NCI-H128 (cell line): Measurements from ENCODE around the gene HS1BP3.

Experiments used
- DNase-seq: peaks from one replicate; lab custom pipeline; 2025; ENCODE audit not compliant: unreplicated experiment; lab: John Stamatoyannopoulos, UW

HS1BP3 gene

DNA sequence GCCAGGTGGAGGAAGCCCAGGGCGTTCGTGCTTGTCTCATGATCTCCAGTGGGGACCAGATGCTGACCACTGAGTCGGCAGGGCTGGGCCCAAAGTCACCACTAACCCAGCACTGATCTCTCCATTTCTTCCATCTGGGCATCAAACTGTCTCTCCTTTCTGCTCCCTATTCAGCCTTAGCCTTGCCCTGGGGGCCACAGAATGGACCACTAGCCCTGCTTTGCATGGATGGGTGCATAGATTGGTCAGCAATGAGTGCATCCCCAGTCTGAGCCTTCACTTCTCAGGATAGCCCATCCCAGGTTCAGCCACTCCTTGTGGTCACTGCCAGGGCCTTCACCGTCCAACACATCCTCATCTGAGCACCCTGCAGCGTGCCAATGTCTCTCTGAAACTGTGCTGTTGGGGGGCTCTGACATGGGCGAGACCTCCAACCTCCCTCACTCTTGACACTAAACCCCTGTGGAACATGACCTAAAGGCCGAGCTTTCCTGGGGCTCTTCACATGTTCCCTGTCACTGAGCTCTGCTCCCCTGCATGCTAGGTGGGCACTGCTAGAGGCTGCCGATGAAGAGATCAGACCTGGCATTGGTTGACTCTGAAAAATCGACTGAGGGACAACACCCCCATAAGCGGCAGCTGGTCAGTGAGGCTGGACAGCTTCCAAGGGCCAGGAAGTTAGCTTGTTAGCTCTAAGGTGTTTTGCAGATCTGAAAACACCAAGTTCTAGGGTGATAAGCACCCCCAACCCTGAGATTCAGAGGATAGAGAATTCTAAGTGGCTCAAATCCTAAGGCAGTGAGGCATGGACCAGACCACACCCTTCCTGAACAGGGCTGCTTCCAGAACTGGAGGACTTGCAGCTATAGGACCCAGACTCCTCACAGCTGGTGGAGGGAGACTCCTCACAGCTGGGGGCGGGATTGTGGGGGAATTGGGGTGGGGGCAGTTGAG, 61.7 kb downstream of the HS1BP3 start:
- DNase-seq = no peak

DNA sequence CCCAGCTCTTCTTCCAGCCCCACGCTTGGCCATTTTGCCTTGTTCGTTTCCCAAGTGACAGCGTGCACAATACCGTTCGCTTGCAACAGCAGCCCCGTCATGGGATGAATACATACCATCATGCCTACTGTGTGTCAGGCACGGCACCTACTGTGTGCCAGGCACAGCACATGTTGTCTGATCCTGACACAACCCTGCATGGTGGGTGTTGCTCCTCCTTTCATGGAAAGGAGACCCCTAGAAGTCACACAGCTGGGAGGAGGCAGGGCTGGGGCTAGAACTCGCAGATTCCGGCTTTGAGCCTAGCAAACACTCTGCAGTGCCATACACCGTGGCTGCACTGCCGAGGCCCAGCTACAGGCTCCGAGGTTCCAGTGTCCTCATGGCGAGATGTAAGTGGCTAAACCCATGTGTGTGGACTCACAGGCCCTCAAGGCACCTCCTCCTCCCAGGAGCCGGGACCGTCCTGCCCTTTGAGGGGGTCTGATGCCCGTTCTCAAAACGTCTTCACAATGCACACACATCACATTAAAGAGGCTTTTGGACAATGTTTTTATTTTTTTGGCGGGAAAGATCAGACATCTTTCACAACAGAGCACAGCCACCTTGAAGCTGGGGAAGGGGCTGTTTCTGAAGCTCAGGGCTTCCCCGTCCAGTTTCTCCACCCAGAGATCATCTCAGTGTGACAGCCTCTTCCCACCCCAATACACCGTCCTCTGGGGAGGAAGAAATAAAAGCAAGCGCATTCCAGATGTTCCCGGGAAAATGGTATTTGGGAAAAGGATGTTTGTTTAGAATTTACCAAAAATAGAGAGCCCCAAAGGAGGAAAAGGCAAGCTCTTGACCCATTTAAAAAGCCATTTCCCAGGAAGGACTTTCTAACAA, 64.9 kb downstream of the HS1BP3 start:
- DNase-seq = no peak

DNA sequence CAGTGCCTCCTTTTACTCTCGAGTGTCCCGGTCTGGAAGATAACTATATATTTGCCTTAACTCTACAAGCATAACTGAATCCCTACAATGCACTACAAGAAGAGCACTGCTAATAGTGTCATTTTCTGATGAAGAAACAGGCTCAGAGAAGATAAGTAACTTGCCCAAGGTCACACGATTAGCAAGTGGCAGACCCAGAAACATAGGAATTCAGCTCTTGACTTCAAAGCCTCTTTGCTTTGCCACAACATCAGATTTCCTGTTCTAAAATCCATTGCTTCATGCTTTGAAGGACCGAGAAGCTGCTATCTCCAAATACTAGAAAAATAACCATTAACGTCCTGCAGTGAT, 65.6 kb downstream of the HS1BP3 start:
- DNase-seq = no peak

DNA sequence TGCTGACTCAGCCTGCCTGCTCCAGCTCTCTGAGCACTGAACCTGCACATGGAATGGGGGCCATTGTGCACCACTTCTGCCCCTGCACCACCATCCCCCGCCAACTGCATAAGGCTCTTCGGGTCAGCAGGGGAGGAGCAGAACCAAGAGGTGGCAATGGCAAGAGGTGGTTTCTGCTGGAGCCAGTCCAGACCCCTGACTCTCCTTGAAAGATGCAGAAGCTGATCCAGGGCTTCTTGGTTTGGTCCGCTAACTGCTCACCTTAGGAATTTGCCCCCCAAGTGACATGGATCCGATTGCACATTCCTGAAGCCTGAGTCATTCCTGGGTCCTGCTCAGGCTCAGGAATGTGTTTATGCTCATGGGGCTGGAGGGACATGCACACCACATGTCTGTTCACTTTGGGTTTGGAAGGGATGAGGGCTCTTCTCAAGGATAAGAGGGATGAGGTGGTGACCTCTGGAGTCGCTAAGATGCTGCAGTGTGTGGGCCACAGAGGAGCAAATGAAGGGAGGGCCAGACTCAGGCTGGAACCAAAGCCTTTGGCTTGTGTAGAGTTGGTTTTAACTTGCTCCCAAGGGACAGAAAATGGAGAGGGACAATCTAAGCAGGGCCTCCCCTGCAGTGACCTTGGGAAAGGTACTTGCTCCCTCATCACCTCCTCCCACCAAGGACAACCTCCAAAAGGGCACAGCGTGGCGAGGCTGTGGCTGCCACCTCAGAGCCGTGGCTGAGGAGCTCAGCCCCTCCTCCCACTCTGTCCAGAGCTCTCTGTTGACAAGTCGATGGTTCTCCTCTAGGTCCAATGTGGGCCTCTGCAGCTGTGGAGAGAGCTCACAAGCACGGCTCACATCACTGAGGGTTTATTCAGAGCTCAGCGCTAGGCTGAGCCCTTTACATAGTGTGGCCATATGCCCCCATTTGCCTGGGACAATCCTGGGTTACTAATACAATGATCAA, 66.2 kb downstream of the HS1BP3 start:
- no peak for DNase-seq

DNA sequence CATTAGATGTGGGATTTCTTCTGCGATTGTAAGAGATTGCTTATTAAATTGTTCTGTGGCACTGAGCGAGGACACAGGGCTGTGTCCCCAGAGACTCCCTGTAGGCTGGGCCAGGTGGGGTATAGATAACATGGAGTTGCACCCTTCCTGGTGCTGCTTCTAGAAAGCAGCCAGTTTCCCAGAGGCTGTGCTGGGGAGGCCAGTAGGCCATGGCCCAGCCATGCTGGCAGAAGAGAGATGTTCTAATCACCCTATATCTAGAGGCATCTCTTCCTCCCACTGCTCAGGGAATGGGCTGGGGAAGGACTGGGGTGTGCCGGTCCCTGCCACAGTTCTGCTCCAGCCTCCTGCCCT, 66.9 kb downstream of the HS1BP3 start:
- DNase-seq = no peak

GRCh38 chr2:20583425-20583881, 67.4 kb downstream of the HS1BP3 start:
- no peak for DNase-seq

GRCh38 chr2:20582600-20583221, 68.2 kb downstream of the HS1BP3 start:
- no peak for DNase-seq

DNA sequence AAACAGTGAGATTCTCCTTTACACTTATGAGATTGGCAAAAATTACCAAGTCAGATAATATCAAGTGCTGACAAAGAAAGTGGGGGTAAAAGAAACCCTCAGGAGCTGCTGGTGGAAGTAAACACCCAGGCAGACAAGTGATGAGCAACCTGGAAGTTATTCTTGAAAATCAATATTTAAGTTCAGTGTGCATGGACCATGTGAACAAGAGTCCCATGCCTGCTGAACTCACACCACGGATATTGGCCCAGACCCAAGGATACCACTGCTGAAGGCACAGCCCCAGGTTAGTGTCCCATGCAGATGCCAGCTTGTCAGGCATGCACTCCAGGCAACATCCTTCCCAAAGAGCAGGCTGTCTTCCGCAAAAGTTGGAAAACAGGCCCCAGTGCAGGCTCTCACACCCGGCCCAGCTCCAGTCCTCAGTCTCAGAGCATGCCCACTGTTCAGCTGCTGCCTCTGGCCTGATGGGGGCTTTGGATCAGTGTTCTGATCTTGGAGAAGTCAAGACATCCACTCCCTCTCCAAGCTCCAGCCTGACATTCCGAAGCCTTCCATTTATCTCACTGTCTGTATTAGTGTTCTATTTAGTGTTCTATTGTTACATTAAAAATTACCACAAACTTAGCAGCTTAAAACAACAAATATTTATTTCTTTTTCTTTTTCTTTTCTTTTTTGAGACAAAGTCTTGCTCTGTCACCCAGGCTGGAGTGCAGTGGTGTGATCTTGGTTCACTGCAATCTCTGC, 70.0 kb downstream of the HS1BP3 start:
- no peak for DNase-seq

DNA sequence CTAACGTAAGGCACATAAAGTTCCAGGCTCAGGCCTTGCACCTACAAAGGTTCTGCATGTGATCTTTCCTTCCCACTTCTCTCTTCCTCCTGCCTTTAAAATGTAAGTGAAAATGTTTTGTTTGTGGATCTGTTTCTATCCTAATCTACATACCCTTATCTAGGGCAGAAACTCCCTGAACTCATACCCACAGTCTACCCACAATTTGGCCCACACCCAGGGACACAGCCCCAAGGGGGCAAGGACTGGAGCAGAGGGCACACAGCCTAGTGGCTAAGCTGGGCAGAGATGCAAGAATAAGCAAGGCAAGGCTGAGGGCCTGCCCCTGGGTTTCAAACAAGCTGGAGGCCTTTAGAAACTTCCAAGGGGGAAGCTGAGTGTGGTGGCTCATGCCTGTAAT, 71.0 kb downstream of the HS1BP3 start:
- no peak for DNase-seq

GRCh38 chr2:20578895-20579825, 71.7 kb downstream of the HS1BP3 start:
- no peak for DNase-seq

- DNase-seq = no peak
Observed at GRCh38 chr2:20578266-20578894, 72.5 kb downstream of the HS1BP3 start.

- DNase-seq = no peak
Observed at GRCh38 chr2:20577495-20578235, 73.2 kb downstream of the HS1BP3 start.

DNA sequence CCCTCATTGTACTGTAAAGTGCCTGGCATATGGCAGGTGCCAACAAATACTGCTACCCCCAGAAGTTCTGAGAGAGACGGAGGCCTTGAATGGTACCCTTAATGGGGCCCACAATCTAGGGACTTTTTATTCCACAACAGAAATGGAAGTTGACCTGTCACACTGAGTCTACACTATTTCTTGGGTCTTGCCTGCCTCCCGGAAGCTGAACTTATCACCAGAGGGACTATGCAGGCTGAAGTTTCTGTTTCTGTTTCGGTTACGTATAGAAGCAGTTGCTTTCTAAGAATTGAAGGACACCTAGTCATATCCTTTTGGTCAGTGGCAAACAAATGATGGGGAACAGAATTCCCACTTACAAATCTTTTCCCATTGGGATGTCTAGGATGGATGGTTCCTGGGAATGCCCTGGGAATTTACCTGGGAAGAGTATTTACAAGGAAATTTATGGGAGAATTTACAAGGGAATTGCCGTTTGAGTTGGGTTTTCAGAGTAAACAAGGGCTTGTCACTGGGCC, 74.2 kb downstream of the HS1BP3 start:
- no peak for DNase-seq

DNA sequence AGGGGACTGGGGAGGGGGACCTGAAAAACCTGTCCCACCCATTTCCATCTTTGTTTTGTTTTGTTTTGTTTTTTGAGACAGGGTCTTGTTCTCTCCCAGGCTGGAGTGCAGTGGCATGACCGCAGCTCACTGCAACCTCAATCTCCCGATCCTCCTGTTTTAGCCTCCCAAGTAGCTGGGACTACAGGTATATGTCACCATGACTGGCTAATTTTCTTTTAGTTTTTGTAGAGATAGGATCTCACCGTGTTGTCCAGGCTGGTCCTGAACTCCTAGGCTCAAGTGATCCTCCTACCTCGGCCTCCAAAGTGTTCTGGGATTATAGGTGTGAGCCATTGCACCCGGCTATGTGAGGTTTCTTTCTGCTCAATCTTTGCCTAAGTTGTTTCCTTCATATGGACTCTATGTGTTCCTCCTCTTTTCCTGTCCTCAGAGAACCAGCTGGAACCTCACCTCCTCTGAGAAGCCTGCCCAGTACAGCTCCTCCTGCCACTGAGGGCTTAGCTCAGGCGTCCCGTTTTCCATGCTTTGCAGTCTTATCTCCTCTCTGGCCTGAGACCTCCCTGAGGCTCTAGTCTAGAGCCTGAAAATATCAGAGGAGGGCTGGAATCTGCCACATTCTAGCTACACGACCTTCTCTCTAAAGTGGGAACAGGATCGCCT, 74.8 kb downstream of the HS1BP3 start:
- DNase-seq = no peak

DNA sequence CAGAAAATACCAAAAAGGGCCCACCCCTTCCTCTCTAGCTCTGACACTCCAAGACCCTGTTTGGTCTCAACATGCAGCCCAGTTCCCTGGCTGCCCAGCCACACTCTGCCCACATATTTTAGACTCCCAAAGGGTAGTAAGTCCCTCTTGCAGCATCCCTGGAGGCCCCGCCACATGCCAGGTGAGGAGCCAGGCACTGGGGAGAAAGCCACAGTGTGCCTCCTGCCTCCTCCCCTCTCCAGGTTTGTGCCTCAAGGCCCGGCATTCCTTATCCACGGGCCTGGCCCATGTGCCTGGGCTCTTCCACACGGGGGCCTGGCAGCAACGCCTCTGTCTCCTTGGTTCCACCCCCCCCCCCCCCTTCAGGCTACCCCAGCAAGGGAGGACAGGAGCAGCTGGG, 75.5 kb downstream of the HS1BP3 start:
- DNase-seq = no peak

DNA sequence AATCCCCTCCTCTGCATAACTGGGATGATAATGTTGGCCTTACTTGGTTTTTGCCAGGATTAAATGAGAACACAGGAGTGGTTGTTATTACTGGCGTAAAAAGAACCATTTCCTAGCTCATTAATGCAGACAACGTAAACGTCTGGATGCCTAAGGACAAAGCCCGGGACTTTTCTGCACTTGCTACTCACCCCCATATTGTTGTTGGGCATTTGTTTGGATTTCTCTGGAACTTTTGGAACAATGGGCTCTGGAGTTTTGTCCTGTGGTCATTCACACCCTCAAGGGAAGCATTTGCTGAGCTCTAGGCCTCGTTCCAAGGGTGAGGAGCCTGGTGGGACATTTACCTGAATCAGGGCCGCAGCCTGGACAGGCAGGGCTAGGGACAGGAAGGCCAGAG, 76.0 kb downstream of the HS1BP3 start:
- no peak for DNase-seq

GRCh38 chr2:20574423-20574911, 76.4 kb downstream of the HS1BP3 start:
- no peak for DNase-seq
